Cardiac septum (tissue), 1 donor: ENCODE data around the gene PPP6R2. TPM values are rescaled to one million over a fixed set of nuclear protein-coding genes. Genes with fewer than 3 reads are reported as not detected.

Experiments
- DNase-seq: peaks from one replicate; pipeline ENCODE4 v3.0.0-alpha.2; 2020; ENCODE audit warnings: low spot score
- intact Hi-C: fragments of 100-400 bp; cut with DNase I; formaldehyde crosslinking; loops from one replicate; pipeline ENCODE4 v1.14.0; 2022
- total RNA-seq: library from RNA; stranded (reverse); fragmentation: NEBNext Ultra II Directional; extraction: Animal tissue kit (Norgen Biotek cat#: 25700); gene quantifications from one replicate; pipeline ENCODE4 v1.2.1, GENCODE V29; 2021
- donor health status: DM: no; HTN: no; CAD: no.

PPP6R2 gene
- total RNA-seq, 1 donor from 2014 or later: 37.1 TPM

DNA sequence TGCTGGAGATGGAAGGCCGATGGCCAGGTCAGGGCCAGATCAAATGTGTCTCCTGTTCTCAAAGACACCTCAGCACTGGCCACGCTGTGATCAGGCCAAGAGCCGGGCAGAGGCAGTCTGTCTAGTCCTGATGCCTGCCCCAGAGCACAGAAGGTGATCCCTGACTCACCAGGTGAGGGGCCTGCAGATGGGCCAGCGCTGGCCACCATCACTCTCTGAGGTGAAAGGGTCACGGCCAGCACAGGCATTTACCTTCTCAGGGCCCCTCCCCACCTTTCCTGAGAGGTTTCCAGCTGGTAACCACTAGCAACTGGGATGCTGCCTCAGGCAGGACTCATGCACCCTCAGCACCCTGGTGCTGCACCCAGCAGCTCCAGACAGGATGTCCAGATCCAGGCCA lies 128.8 kb downstream of the PPP6R2 start:
- intact Hi-C loops: no loop called here
- no peak for DNase-seq

DNA sequence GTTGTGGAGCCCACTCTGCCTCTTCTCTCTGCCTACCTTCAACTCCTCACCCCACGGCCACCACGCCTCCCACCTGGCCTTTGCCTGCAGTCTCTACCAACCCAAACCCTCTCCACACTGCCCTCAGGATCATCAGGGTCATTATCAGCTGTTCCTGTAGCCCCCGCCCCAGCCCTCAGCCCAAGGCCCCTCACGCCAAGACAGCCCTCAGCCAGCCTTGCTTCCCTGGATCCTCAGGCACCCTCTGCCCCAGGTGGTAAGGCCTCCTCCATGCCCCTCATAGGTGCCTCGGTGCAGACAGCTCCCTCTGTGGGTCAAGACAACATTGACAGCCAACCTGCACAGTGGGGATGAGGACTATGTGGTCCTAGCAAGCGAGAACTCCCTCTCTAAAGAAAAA lies 130.0 kb downstream of the PPP6R2 start:
- intact Hi-C loops: no loop called here
- DNase-seq: no peak

DNA sequence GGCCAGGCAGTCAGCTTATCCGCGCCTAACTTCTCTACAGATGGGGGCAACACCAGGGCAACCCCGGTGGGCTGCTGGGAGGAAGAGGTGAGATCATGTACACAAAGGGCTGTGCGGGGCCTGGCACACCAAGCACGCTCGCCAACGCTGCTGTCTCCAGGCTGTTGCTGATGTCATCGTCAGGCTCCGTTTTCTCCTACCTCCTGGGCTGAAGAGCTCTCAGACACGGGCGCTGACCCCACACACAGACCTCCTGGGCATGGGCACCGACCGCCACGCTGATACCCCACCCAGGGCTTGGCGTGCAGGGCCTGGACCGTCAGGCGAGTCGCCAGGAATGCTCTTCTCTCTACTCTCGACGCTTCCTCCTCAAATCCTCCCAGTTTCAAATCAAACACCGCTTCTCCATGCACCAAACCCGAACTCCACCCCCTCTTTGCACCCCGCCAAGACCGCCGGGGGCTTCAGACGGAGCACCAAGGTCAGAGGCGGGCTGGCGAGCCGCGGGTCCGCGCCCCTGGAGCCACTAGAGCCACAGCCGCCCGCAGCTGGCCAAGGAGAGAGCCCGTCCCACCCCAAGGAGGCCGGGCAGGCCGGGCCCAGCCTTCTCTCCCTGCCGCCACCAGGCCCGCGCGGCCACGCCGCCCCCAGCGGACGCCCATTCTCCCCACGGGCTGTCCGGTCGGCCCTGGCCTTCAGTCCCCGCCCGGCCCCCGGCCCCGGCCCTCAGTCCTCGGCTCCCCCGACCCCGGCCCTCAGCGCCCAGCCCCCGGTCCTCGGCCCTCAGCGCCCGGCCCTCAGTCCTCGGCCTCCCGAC lies 130.9 kb downstream of the PPP6R2 start:
- intact Hi-C loops: no loop called here
- DNase-seq: no peak

DNA sequence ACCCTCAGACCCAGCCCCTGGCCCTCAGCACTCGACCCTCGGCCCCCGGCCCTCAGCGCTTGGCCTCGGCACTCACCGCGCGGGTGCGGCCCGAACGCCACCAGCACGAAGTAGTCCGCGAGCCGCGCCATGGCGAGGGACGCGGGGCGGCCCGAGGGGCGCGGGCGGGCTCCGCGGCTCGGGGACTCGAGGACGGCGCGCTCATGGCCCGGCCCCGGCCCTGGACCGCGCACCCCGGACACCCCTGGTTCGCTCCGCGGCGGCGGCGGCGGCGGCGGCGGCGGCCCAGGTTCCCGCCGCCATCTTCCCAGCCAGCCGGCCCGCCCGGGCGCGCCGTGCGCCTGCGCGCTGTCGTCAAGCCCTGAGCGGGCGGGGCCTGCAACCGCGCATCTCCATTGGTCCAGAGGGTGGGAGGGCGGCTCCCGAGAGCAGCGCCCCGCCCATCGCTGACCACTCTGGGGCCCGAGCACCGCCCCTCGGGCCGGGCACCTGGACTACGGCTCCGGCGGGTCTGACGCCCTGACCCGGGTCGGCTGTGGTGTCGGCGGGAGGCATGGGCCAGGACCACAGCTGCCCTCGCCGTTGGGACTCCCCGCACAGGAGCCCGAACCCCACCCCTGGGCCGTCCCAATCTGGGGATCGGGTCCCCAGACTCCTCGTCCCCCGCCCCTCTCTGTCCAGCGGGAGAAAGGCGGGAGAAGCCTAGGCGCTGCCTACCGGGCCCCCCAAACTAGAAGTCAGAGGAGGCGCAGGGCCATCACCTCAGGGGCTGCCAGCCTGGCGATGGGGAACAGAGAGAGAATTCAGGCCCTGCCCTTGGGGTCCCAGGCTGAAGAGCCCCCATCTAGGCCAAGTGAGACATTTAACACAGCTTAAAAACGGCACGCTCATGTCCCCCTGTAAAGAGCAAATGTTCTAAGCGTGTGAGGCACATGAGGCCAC lies 131.9 kb downstream of the PPP6R2 start, which contains the start of gene SBF1:
SBF1 (minus strand) TSS at position 326 of the 942 bp plus-strand sequence; CDS start at position 131, 195 bp downstream.
- intact Hi-C loops: no loop called here

DNA sequence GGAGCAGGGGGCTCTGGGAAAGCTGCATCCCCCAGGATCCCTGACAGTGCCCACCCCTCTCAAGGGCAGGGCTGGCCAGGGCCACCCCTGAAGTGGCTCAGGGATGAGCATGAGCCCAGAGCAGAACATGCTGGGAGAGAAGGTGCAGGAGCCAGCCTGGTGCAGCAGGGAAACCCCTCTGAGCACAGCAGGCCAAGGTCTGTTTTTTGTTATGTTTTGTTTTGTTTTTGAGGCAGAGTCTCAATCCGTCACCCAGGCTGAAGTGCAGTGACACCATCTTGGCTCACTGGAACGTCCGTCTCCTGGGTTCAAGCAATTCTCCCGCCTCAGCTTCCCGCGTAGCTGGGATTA lies 132.5 kb downstream of the PPP6R2 start:
- intact Hi-C loops: no loop called here
- no peak for DNase-seq

More for the DNA sequence above, 131.9 kb downstream of the PPP6R2 start, which contains the start of gene SBF1:
- DNase-seq: peak; percentile 98

DNA sequence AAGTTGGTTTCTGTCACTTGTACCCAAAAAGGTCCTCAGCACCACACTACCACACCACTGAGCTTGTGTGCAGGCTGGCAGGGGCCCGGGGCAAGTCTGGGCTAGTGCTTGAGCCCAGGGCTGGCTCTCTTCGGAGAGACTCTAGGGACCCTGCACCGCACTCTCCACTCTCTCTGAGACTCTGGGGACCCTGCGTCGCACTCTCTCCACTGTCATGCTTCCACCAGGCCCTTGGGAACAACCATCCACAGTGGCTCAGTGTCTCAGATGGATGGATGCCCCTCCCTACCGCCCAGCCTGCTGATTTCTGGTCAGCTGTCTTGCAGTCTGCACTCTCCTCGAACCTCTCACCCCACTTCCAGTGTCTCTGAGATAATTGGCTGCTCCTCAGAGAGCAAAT lies 133.7 kb downstream of the PPP6R2 start:
- intact Hi-C loops: no loop called here
- no peak for DNase-seq

DNA sequence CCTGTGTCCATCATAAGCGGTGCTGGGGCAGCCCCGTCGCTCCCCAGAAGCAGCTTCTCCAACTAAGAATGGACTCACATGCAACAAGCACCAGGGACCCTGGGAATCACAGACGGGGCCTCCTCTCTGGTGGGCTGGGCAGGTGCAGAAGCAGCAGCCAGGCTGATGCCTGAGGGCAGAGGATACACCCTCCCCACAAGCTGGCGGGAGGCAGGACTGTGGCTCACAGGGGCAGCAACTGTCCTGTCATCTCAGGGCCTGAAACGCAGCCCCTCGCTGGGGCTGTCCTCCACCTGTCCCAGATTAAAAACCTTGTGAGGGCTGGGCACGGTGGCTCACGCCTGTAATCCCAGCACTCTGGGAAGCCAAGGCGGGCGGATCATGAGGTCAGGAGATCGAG lies 134.8 kb downstream of the PPP6R2 start:
- intact Hi-C loops: no loop called here
- no peak for DNase-seq

DNA sequence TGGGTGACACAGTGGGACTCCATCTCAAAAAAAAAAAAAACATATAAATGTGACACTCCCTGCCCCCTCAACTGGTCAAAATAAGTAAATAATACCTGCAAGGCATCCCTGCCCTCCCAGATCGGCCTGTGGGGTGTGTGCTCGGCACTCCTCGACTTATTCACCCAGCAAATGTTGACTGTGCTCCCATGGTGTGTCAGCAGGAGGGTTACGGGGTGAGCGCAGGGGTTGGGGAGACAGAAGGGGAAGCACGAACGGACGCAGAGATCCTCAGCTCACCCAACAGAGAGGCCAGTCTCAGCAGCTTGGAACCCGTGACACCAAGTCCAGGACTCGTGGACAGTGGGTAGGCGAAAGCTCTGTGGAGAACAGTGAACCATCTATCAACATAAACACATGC lies 136.6 kb downstream of the PPP6R2 start:
- intact Hi-C loops: no loop called here

DNA sequence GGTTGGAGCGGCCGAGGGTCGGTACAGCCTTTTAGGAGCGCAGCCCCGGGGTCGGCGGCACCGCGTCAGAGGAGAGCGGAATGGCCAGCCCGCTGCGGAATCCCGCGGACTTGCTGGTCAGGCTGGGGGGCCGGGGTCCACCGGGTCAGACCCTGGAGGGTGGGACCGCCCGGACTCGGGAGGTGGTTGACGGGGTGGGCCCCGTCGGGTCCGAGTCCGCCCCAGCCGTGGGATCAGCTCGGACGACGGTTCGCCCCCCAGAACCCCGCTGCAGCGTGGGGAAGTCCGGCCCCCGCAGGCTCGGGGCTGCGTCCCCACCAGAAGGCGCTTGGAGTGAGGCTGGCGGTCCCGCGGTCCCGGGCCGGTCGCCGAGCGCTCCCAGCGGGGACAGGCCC lies 137.9 kb downstream of the PPP6R2 start:
- intact Hi-C loops: no loop called here
- no peak for DNase-seq

More for the DNA sequence above, 136.6 kb downstream of the PPP6R2 start:
- DNase-seq: no peak

DNA sequence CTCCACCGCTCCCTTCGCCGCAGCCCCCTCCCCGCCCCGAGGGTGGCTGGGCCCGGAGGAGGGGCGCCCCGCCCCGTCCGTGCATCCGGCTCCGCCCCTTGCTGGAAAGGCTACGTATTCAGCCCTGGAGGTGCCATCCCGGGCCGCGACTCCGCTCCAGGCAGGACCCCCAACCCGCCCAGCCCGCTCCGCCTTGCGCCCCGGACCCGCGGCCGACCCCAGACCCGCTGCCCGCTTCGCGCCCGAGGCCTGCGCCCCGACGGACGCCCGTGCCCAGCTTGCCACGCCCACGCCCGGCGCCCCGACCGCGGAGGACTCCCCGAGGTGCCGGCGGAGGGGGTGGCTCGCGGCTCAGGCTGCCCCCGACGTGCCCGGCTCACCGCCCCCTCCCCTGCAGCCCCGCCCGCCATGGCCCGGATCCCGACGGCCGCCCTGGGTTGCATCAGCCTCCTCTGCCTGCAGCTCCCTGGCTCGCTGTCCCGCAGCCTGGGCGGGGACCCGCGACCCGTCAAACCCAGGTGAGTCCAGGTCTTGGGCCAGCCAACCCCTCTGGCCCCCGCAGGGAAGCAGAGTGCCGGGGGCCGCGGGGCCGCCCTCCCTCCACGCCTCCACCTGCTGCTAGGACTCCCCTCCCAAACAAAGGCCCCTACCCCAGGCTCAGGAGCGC lies 138.4 kb downstream of the PPP6R2 start, which contains the start of gene ADM2:
ADM2 (plus strand) TSS at position 104 of the 667 bp plus-strand sequence; CDS start at position 409, 305 bp downstream.
- DNase-seq: no peak
- intact Hi-C loops: no loop called here

DNA sequence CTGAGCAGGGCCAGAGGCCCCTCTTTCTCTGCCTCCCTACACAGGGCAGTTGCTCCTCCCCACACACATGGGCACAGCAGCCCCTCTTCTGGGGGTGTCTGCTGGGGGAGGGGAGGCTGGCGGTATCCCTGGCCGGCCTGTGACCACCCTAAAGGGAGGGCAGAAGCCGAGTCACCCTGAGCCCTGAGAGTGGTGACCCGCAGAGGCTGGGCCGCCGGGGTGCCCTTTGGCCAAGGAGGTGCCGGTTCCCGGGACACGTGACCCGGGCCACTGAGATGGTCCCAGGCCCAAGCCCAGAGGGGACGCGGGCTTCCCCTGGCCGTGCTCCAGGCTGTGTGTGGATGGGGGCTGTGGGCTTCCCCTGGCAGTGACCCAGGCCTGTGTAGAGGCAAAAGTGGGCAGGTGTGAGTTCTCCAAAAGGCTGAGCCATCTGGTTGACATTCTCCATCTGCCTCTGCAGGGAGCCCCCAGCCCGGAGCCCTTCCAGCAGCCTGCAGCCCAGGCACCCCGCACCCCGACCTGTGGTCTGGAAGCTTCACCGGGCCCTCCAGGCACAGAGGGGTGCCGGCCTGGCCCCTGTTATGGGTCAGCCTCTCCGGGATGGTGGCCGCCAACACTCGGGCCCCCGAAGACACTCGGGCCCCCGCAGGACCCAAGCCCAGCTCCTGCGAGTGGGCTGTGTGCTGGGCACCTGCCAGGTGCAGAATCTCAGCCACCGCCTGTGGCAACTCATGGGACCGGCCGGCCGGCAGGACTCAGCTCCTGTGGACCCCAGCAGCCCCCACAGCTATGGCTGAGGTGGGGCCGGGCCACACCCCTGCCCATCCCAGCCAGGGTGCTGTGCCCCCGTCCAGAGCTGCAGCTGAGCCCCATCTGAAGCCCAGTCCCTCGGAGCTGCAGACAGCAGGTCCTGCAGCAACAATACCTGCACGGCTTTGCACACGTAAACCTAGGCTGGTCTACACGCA lies 139.3 kb downstream of the PPP6R2 start:
- DNase-seq: no peak
- intact Hi-C loops: no loop called here

DNA sequence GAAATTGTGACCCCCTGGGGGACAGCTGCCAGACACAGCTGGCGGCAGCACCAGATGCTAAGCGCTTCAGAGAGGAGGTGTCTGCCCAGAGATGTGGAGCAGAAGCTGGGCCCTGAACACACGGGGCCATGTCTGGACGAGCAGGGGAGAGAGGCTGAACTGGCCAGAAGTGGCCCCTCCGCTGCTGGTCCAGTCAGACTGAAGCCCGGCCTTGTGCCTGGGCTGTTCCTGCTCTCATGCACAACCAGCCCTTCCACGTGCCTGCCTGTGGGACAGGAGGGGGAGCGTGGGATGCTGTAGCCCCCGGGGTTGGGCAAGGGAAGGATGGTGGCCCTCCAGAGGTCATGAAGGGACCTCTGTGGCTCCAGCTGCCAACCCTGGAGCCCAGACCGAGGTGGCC lies 140.0 kb downstream of the PPP6R2 start:
- DNase-seq: no peak
- intact Hi-C loops: no loop called here

DNA sequence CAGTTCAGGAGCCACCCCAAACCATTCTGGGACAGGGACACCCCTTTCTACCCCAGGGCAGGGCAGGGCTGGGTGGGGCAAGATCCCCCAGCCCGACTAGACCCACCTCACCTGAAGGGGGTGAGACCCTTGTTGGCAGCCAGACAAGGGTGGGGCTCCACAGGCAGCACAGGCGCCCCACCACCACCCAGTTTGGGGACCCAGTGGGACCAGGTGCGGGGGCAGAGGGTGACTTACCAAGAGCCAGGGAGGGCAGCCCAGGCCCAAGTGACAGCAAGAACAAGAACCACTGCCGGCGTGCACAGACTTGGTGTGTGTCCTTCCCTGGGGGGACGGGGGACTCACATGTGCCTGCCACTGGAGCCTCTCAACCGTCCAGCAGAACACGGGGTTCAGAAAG lies 140.4 kb downstream of the PPP6R2 start:
- DNase-seq: no peak
- intact Hi-C loops: no loop called here

DNA sequence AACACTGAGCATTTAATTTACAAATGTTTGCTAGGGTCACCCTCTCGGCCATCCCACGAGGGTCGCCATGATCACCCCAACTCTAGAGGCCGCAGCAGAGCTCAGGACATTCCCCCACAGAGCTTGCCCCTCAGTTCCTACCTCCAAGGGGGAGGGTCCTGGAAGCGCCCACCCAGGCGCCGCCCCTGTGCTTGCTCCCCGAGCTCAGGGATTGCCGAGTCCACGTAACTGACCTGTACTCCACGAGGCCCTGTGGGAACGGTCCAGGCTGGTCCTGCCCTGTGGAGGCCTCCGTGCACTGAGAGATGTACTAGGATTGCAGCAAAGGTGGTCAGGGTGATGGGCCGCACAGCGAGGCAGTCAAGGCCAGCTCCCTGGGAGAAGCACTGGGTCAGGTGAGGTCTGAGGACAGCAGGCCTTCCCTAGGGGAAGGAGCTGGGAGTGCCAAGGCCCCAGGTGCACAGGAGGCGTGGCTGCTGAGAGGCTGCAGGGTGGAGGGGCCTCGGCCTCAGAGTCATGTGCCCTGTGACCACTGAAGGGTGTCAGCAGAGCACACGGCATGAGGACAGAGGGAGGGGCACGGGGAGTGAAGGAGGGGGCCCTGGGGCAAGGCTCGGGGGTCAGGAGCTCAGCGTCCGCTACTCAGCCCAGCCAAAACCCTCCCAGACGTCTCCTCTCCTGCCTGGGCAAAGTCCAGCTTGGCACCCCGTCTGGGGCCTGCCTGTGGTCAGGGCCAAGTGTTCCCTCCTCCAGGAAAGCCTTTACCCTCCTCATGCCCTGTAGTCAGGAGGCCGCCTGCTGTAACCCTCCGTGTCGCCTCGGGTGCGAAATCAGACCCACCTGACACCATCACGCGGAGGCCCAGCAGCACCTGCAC lies 141.1 kb downstream of the PPP6R2 start:
- intact Hi-C loops: no loop called here
- no peak for DNase-seq

DNA sequence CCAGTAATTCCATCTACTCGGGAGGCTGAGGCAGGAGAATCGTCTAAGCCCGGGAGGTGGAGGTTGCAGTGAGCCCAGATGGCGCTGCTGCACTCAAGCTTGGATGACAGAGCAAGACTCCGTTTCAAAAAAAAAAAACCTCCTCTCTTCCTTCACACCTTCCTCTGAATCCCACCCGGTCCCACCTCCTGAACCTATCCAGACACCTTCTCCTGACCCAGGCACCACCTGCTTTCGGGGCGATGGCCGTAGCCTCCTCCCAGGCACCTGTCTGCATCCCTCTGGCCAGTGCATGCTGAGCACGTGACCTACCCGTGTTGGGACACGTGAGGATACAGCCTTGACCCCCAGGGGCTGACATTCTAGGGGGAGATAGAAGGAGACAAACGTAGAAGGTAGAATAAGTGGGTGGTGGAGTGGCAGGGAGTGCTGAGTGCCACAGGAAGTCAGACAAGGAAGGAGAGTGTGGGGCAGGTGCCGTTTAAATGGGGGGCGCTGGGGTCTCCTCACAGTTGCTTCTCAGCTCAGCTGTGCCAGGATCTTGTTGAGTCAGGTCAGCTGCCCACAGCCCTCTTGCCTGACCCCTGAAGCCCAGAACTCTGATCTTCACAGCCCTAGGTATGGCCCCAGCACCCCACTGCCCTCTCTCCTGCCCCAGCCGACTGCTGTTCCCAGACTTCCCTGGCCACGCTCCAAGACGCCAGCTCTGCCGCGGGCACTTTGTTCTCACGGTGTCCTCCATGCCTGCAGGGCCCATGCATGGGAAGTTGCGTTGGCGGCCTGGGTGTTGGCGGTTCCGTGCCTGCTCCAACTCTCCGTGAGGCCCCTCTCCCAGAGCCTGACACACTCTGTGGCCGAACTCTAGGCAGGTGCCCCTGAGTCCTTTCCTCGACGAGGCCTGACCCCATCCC lies 142.3 kb downstream of the PPP6R2 start:
- DNase-seq: no peak
- intact Hi-C loops: no loop called here

DNA sequence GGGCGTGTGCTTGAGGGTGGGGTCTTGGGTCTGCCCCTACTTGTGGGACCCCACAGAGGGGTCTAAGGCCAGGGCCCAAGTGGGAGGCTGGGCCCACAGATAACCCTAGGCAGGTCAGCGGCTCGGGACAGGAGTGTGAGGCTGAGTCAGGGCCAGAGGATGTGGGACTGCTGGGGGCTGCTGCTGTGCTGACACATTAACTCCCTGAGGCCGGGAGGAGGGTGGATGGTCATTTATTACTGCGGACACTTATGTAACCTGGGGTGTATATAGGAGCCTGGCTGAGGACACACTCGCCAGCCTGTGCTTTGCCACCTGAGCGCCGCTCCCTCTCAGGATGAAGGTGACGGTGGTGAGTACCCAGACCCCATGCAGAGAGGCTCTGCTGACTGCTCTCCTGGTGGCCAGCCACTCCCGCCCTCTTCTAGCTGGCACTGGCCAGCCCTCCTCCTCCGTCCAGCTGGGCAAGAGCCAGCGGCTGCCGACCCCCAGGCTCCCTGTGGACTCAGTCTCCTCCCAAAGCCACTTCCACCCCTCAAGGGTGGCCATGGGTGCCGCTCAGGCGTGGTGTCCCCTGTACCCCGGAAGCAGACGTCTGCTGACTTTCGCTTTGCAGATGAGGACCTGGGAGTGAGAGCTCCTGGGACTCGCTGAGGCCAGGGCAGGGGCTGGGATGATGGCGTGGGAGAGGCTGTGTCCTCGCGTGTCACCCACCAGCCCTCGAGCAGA lies 143.6 kb downstream of the PPP6R2 start, which contains the start of gene MIOX:
MIOX (plus strand) TSS at position 299 of the 729 bp plus-strand sequence; CDS start at position 338, 39 bp downstream.
- intact Hi-C loops: no loop called here
- DNase-seq: no peak
